H9 (cell line): ENCODE measurements around the gene ANKRD13D. TPM values are rescaled to one million over a fixed set of nuclear protein-coding genes. Genes with fewer than 3 reads are reported as not detected.

ENCODE experiments used
- DNase-seq: peaks from one replicate; pipeline ENCODE4 v3.0.0-alpha.2; 2017
- H2AFZ ChIP-seq: one replicate; pipeline ENCODE4 v1.6.1; 2013; ENCODE audit warnings: mild to moderate bottlenecking, low read length, control low read depth, moderate library complexity
- H2AK5ac ChIP-seq: 2 replicates; pipeline ENCODE4 v1.6.1; 2013; ENCODE audit warnings: low read length, control low read depth, mixed read lengths; ENCODE audit not compliant: insufficient read length
- H2BK120ac ChIP-seq: one replicate; pipeline ENCODE4 v1.6.1; 2013; ENCODE audit warnings: low read depth, mild to moderate bottlenecking, low read length, control low read depth, inconsistent platforms; ENCODE audit not compliant: poor library complexity, severe bottlenecking
- H2BK12ac ChIP-seq: 2 replicates; pipeline ENCODE4 v1.6.1; 2013; ENCODE audit warnings: low read length, control low read depth, mixed read lengths, low read depth; ENCODE audit not compliant: insufficient read length
- H2BK15ac ChIP-seq: 2 replicates; pipeline ENCODE4 v1.6.1; 2013; ENCODE audit warnings: low read depth, low read length, control low read depth
- H2BK20ac ChIP-seq: one replicate; pipeline ENCODE4 v1.6.1; 2013; ENCODE audit warnings: low read depth, mild to moderate bottlenecking, low read length, control low read depth, inconsistent platforms; ENCODE audit not compliant: poor library complexity, severe bottlenecking
- H2BK5ac ChIP-seq: 2 replicates; pipeline ENCODE4 v1.6.1; 2013; ENCODE audit warnings: low read length, control low read depth, mixed read lengths; ENCODE audit not compliant: insufficient read length
- H3K14ac ChIP-seq: 2 replicates; pipeline ENCODE4 v1.6.1; 2013; ENCODE audit warnings: low read length, control low read depth; ENCODE audit not compliant: insufficient read depth
- H3K18ac ChIP-seq: 2 replicates; pipeline ENCODE4 v1.6.1; 2013; ENCODE audit warnings: low read depth, mild to moderate bottlenecking, mixed read lengths, low read length, control low read depth; ENCODE audit not compliant: insufficient read length
- H3K23ac ChIP-seq: 2 replicates; pipeline ENCODE4 v1.6.1; 2013; ENCODE audit warnings: low read length, control low read depth, mixed read lengths, low read depth; ENCODE audit not compliant: insufficient read length
- H3K23me2 ChIP-seq: 2 replicates; pipeline ENCODE4 v1.6.1; 2013; ENCODE audit warnings: low read depth, mild to moderate bottlenecking, mixed read lengths, low read length, control low read depth; ENCODE audit not compliant: insufficient read length, poor library complexity, severe bottlenecking
- H3K27ac ChIP-seq: 2 replicates; pipeline ENCODE4 v1.5.1; 2013; ENCODE audit warnings: low read length, control low read depth, mixed read lengths, low read depth; ENCODE audit not compliant: insufficient read length
- H3K27me3 ChIP-seq: 2 replicates; pipeline ENCODE4 v1.6.1; 2013; ENCODE audit warnings: low read length, control low read depth, inconsistent platforms; ENCODE audit not compliant: insufficient read depth
- H3K4ac ChIP-seq: 2 replicates; pipeline ENCODE4 v1.6.1; 2013; ENCODE audit warnings: low read depth, mild to moderate bottlenecking, control low read depth, inconsistent platforms, low read length, moderate library complexity
- H3K4me1 ChIP-seq: 2 replicates; pipeline ENCODE4 v1.6.1; 2013; ENCODE audit warnings: low read length, control low read depth, inconsistent platforms; ENCODE audit not compliant: insufficient read depth
- H3K4me2 ChIP-seq: 2 replicates; pipeline ENCODE4 v1.6.1; 2013; ENCODE audit warnings: low read length, control low read depth, mixed read lengths; ENCODE audit not compliant: insufficient read length, insufficient read depth
- H3K56ac ChIP-seq: 2 replicates; pipeline ENCODE4 v1.6.1; 2013; ENCODE audit warnings: low read depth, mild to moderate bottlenecking, mixed read lengths, low read length, control low read depth; ENCODE audit not compliant: insufficient read length
- H3K79me1 ChIP-seq: 2 replicates; pipeline ENCODE4 v1.6.1; 2013; ENCODE audit warnings: low read depth, mild to moderate bottlenecking, moderate library complexity, low read length, control low read depth, inconsistent platforms; ENCODE audit not compliant: insufficient read depth, poor library complexity, severe bottlenecking
- H3K79me2 ChIP-seq: 2 replicates; pipeline ENCODE4 v1.6.1; 2013; ENCODE audit warnings: low read length, control low read depth, inconsistent platforms; ENCODE audit not compliant: insufficient read depth
- H3K9ac ChIP-seq: 2 replicates; pipeline ENCODE4 v1.6.1; 2013; ENCODE audit warnings: low read length, control low read depth, mixed read lengths; ENCODE audit not compliant: insufficient read length; ENCODE audit errors: extremely low read depth
- H3K9me3 ChIP-seq: one replicate; pipeline ENCODE4 v1.6.1; 2013; ENCODE audit warnings: low read depth, low read length, inconsistent platforms; ENCODE audit not compliant: control insufficient read depth
- H3T11ph ChIP-seq: one replicate; pipeline ENCODE4 v1.6.1; 2013; ENCODE audit warnings: mild to moderate bottlenecking, low read length, control low read depth, inconsistent platforms
- H4K20me1 ChIP-seq: one replicate; pipeline ENCODE4 v1.6.1; 2013; ENCODE audit not compliant: control insufficient read depth, insufficient read length, insufficient read depth
- H4K5ac ChIP-seq: 2 replicates; pipeline ENCODE4 v1.6.1; 2013; ENCODE audit warnings: low read depth, mild to moderate bottlenecking, mixed read lengths, low read length, control low read depth; ENCODE audit not compliant: insufficient read length
- H4K8ac ChIP-seq: replicated peaks from 2 replicates; pipeline ENCODE4 v1.6.1; 2013; ENCODE audit warnings: low read length, control low read depth, mixed read lengths, low read depth; ENCODE audit not compliant: insufficient read length
- H4K91ac ChIP-seq: 2 replicates; pipeline ENCODE4 v1.6.1; 2013; ENCODE audit warnings: low read depth, mild to moderate bottlenecking, moderate library complexity, mixed read lengths, low read length, control low read depth; ENCODE audit not compliant: insufficient read length
- H3K27ac Mint-ChIP-seq, 3 experiments: 2 replicates in 2 of 3; 3 replicates in 1 of 3; pipeline ENCODE4 v1.8.0; 2020 to 2021; ENCODE audit warnings: mixed read lengths in 3 of 3, mild to moderate bottlenecking in 1 of 3, moderate library complexity in 1 of 3
- H3K27me3 Mint-ChIP-seq: 2 replicates; pipeline ENCODE4 v1.8.0; 2021; ENCODE audit warnings: low read depth, mild to moderate bottlenecking, moderate library complexity, mixed read lengths
- H3K36me3 Mint-ChIP-seq, 3 experiments: 2 replicates in 2 of 3; 3 replicates in 1 of 3; pipeline ENCODE4 v1.8.0; 2020 to 2021; ENCODE audit warnings: low read depth in 3 of 3, mixed read lengths in 3 of 3; ENCODE audit not compliant: insufficient read depth in 1 of 3
- H3K4me1 Mint-ChIP-seq, 2 experiments: 2 replicates each; pipeline ENCODE4 v1.8.0; 2020; ENCODE audit warnings: mixed read lengths in 2 of 2
- H3K4me3 Mint-ChIP-seq, 2 experiments: 2 replicates in 1 of 2; 3 replicates in 1 of 2; pipeline ENCODE4 v1.8.0; 2020 to 2021; ENCODE audit warnings: mild to moderate bottlenecking in 2 of 2, mixed read lengths in 2 of 2, moderate library complexity in 1 of 2
- H3K9me3 Mint-ChIP-seq, 2 experiments: 2 replicates in 1 of 2; 3 replicates in 1 of 2; pipeline ENCODE4 v1.8.0; 2020; ENCODE audit warnings: mild to moderate bottlenecking in 2 of 2, mixed read lengths in 2 of 2, moderate library complexity in 1 of 2
- CTCF ChIP-seq: fragments of 200-600 bp; sonication (generic); conservative IDR thresholded peaks from 3 replicates; pipeline ENCODE4 v1.8.0; 2021; ENCODE audit warnings: antibody characterized with exemption, mild to moderate bottlenecking
- WGBS: extraction: QIAGEN DNeasy Blood & Tissue Kit; methylation state at CpG from one replicate; pipeline ENCODE4 v1.1.7; 2013; ENCODE audit warnings: missing lambda C conversion rate, low lambda C conversion rate, mixed read lengths; ENCODE audit not compliant: insufficient read length; ENCODE audit errors: extremely low coverage; 5-methylcytosine and 5-hydroxymethylcytosine counted together
- total RNA-seq: library from RNA; stranded (reverse); gene quantifications from 2 replicates; pipeline ENCODE4 v1.2.1, GENCODE V29; 2021

ANKRD13D gene
- total RNA-seq, 1 experiment from 2014 or later: 42.1 TPM

GRCh38 chr11:67287355-67288197 lies 1.5 kb upstream of the ANKRD13D start:
- Histone ChIP-seq H3K4me2 (peak overlapping the region; percentile 84), H2BK120ac (no peak overlapping the region)
- H3K4me3 Mint-ChIP-seq: peak overlapping the region; percentile 69 to 70

More at GRCh38 chr11:67287355-67288197, 1.5 kb upstream of the ANKRD13D start:
- H2AK5ac ChIP-seq: no peak overlapping the region
- H2AFZ ChIP-seq: no peak overlapping the region
- H3K4ac ChIP-seq: no peak overlapping the region
- H3K23ac ChIP-seq: no peak overlapping the region
- H4K8ac ChIP-seq: no peak overlapping the region
- H3K27ac ChIP-seq: peak overlapping the region; percentile 64
- H3K9me3 ChIP-seq: no peaks in the 10 kb centered on the region
- no peak overlapping the region for H2BK20ac ChIP-seq
- peak overlapping the region; percentile 81 for H3K14ac ChIP-seq
- no peaks in the 10 kb centered on the region for H3K79me2 ChIP-seq
- H2BK15ac ChIP-seq: no peak overlapping the region; the same call in 1 of the 2 replicates
- H4K5ac ChIP-seq: no peak overlapping the region
- H3K27me3 ChIP-seq: no peaks in the 10 kb centered on the region
- peak overlapping the region; percentile 66 for H3K18ac ChIP-seq
- H3K4me1 Mint-ChIP-seq: peaks cover 16 to 17% of the 10 kb centered on the region in 2 experiments
- H3K27ac Mint-ChIP-seq: peak overlapping the region; percentile 77 to 98 (median 94); a peak in 6 of 7 replicates
- H3K79me1 ChIP-seq: no peaks in the 10 kb centered on the region
- no peak for DNase-seq
- peaks cover 11 to 46% (median 25%) of the 10 kb centered on the region in 3 experiments; a peak in 6 of 7 replicates for H3K36me3 Mint-ChIP-seq
- no peak for TF ChIP-seq CTCF
- no CpG with 5 or more reads among the region's 14 CpGs for WGBS
- H2BK12ac ChIP-seq: no peak overlapping the region
- no peaks in the 10 kb centered on the region; a peak in 1 of 5 replicates for H3K9me3 Mint-ChIP-seq
- peaks cover 6% of the 10 kb centered on the region for H3K23me2 ChIP-seq
- H3K27me3 Mint-ChIP-seq: peaks cover 2% of the 10 kb centered on the region; the same call in 1 of the 2 replicates
- H3K9ac ChIP-seq: peak overlapping the region; percentile 73
- no peak overlapping the region for H4K91ac ChIP-seq
- H3K4me1 ChIP-seq: peaks cover 4% of the 10 kb centered on the region; the same call in 1 of the 2 replicates
- H2BK5ac ChIP-seq: no peak overlapping the region
- no peaks in the 10 kb centered on the region for H4K20me1 ChIP-seq
- no peak overlapping the region for H3T11ph ChIP-seq
- H3K56ac ChIP-seq: no peak overlapping the region
